ENCODE data around the gene SLC11A1. TPM values are rescaled to one million over a fixed set of nuclear protein-coding genes. Genes with fewer than 3 reads are reported as not detected.

The SLC11A1 gene
- total and polyA plus RNA-seq, 2 donors (not counting 1 experiment from before 2014, with no cell fraction given) = 0.03 to 0.17 TPM

DNA sequence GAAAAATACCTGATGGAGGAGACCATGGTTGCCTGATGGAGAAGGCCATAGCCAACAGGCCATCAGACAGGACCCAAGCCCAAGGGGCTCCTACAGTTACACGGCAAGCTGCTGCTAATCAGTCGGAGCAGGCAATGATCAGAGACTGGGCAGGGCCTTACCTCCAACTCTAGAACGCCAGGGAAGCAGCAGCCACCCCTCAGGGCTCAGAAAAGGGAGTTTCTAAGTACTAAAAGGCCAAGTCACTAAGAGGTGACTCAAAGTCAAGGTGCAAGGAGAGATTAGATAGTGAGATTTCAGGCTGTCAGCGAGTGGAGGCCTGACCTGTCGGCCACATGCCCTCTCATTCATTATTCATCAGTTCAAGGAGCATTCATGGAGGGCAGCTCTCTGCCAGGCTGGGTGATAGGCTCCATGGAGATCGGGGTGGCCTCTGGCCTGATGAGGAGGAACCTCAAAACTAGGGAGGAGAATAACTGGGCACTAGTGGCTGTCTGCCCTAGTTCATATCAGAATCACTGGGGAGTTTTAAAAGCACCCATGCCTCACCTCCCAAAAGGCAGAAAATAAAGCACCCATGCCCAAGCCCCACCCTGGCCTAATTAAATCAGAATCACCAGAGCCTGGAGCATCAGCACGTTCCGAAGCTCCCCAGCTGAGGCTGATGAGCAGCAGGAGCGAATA, 40.5 kb downstream of the SLC11A1 start:
- Histone ChIP-seq H3K9me3 (ENCODE audit: control insufficient read depth, insufficient read depth, low read depth, low read length) (no peaks in the 10 kb centered on the region), H3K79me2 (ENCODE audit: control insufficient read depth, insufficient read depth, low read length) (no peaks in the 10 kb centered on the region), H4K20me1 (ENCODE audit: control insufficient read depth, extremely low read depth, insufficient read depth, low read length) (no peaks in the 10 kb centered on the region), H3K4me2 (ENCODE audit: extremely low read depth, insufficient read depth, low read length) (no peak overlapping the region), H3K4me3 (replicated peaks in 1 of 4; ENCODE audit: control extremely low read depth in 1 of 4, insufficient read depth in 1 of 4, low read depth in 3 of 4, low read length in 4 of 4) (no peak overlapping the region), H3K27me3 (ENCODE audit: control insufficient read depth, insufficient read depth, low read length) (peaks cover 5% of the 10 kb centered on the region), H2AFZ (ENCODE audit: low read length) (no peak overlapping the region), H3K9ac (ENCODE audit: insufficient read depth, low read length) (no peak overlapping the region), H3K27ac (ENCODE audit: insufficient read depth, low read length) (no peak overlapping the region), H3K36me3 (ENCODE audit: control insufficient read depth, insufficient read depth, low read length) (no peaks in the 10 kb centered on the region), H3K4me1 (ENCODE audit: control insufficient read depth, extremely low read depth, insufficient read depth, low read length) (no peaks in the 10 kb centered on the region)
- DNase-seq (ENCODE audit: low read depth in 2 of 2) = no peak
- TF ChIP-seq, protein P1, sequence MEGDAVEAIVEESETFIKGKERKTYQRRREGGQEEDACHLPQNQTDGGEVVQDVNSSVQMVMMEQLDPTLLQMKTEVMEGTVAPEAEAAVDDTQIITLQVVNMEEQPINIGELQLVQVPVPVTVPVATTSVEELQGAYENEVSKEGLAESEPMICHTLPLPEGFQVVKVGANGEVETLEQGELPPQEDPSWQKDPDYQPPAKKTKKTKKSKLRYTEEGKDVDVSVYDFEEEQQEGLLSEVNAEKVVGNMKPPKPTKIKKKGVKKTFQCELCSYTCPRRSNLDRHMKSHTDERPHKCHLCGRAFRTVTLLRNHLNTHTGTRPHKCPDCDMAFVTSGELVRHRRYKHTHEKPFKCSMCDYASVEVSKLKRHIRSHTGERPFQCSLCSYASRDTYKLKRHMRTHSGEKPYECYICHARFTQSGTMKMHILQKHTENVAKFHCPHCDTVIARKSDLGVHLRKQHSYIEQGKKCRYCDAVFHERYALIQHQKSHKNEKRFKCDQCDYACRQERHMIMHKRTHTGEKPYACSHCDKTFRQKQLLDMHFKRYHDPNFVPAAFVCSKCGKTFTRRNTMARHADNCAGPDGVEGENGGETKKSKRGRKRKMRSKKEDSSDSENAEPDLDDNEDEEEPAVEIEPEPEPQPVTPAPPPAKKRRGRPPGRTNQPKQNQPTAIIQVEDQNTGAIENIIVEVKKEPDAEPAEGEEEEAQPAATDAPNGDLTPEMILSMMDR (conservative IDR thresholded peaks at IDR 0.05 in 1 of 2, IDR thresholded peaks at IDR 0.05 in 1 of 2; ENCODE audit: low read depth in 1 of 2, low read length in 2 of 2) = no peak
- TF ChIP-seq EZH2 (IDR thresholded peaks at IDR 0.05; ENCODE audit: low read length, missing control alignments) = no peak

- peaks cover 5% of the 10 kb centered on the region for H3K27me3 ChIP-seq (ENCODE audit: control insufficient read depth, insufficient read depth, low read length)
- no peak overlapping the region for H3K4me2 ChIP-seq (ENCODE audit: extremely low read depth, insufficient read depth, low read length)
- no peak overlapping the region for H3K9ac ChIP-seq (ENCODE audit: insufficient read depth, low read length)
- no peak for DNase-seq (ENCODE audit: low read depth in 2 of 2)
- no peaks in the 10 kb centered on the region for H3K36me3 ChIP-seq (ENCODE audit: control insufficient read depth, insufficient read depth, low read length)
- H3K4me3 ChIP-seq (replicated peaks in 1 of 4; ENCODE audit: control extremely low read depth in 1 of 4, insufficient read depth in 1 of 4, low read depth in 3 of 4, low read length in 4 of 4) = no peak overlapping the region
- H3K4me1 ChIP-seq (ENCODE audit: control insufficient read depth, extremely low read depth, insufficient read depth, low read length) = no peaks in the 10 kb centered on the region
- no peak overlapping the region for H3K27ac ChIP-seq (ENCODE audit: insufficient read depth, low read length)
- H4K20me1 ChIP-seq (ENCODE audit: control insufficient read depth, extremely low read depth, insufficient read depth, low read length) = no peaks in the 10 kb centered on the region
- H2AFZ ChIP-seq (ENCODE audit: low read length) = no peak overlapping the region
- H3K79me2 ChIP-seq (ENCODE audit: control insufficient read depth, insufficient read depth, low read length) = no peaks in the 10 kb centered on the region
- no peaks in the 10 kb centered on the region for H3K9me3 ChIP-seq (ENCODE audit: control insufficient read depth, insufficient read depth, low read depth, low read length)
- TF ChIP-seq, protein P1 (conservative IDR thresholded peaks at IDR 0.05 in 1 of 2, IDR thresholded peaks at IDR 0.05 in 1 of 2; ENCODE audit: low read depth in 1 of 2, low read length in 2 of 2) = no peak
- TF ChIP-seq EZH2 (IDR thresholded peaks at IDR 0.05; ENCODE audit: low read length, missing control alignments) = no peak
Measured at GRCh38 chr2:218423584-218423983, 41.5 kb downstream of the SLC11A1 start.

- no peaks in the 10 kb centered on the region for H3K27me3 ChIP-seq (ENCODE audit: control insufficient read depth, insufficient read depth, low read length)
- no peaks in the 10 kb centered on the region for H3K36me3 ChIP-seq (ENCODE audit: control insufficient read depth, insufficient read depth, low read length)
- no peaks in the 10 kb centered on the region for H3K4me1 ChIP-seq (ENCODE audit: control insufficient read depth, extremely low read depth, insufficient read depth, low read length)
- no peaks in the 10 kb centered on the region for H3K9me3 ChIP-seq (ENCODE audit: control insufficient read depth, insufficient read depth, low read depth, low read length)
- H3K79me2 ChIP-seq (ENCODE audit: control insufficient read depth, insufficient read depth, low read length) = no peaks in the 10 kb centered on the region
- no peak for DNase-seq (ENCODE audit: low read depth in 2 of 2)
- no peak for TF ChIP-seq EZH2 (IDR thresholded peaks at IDR 0.05; ENCODE audit: low read length, missing control alignments)
- TF ChIP-seq, protein P1 (conservative IDR thresholded peaks at IDR 0.05 in 1 of 2, IDR thresholded peaks at IDR 0.05 in 1 of 2; ENCODE audit: low read depth in 1 of 2, low read length in 2 of 2) = no peak
- H4K20me1 ChIP-seq (ENCODE audit: control insufficient read depth, extremely low read depth, insufficient read depth, low read length) = no peaks in the 10 kb centered on the region
- H3K27ac ChIP-seq (ENCODE audit: insufficient read depth, low read length) = no peak overlapping the region
- no peak overlapping the region for H3K9ac ChIP-seq (ENCODE audit: insufficient read depth, low read length)
- no peak overlapping the region for H3K4me2 ChIP-seq (ENCODE audit: extremely low read depth, insufficient read depth, low read length)
- H2AFZ ChIP-seq (ENCODE audit: low read length) = no peak overlapping the region
- H3K4me3 ChIP-seq (replicated peaks in 1 of 4; ENCODE audit: control extremely low read depth in 1 of 4, insufficient read depth in 1 of 4, low read depth in 3 of 4, low read length in 4 of 4) = no peak overlapping the region
Measured at GRCh38 chr2:218425531-218425930, 43.5 kb downstream of the SLC11A1 start.
